Measurements from ENCODE around the gene BUD23. TPM values are rescaled to one million over a fixed set of nuclear protein-coding genes. Genes with fewer than 3 reads are reported as not detected.
"Not testable (repeated sequence)": the region's sequence is repeated elsewhere in the genome, so short reads cannot be mapped to it uniquely, and the experiment has no call there.

Gene BUD23
- total RNA-seq, 4 donors from 2014 or later, result 43.2 to 51.5 (median 48.6) TPM

- TF ChIP-seq CTCF (IDR thresholded peaks at IDR 0.05) (no peak), POLR2A (IDR thresholded peaks at IDR 0.05; ENCODE audit: low read depth) (no peak), POLR2AphosphoS5 (IDR thresholded peaks at IDR 0.05) (no peak), EP300 (IDR thresholded peaks at IDR 0.05) (no peak)
- no peaks in the 10 kb centered on the region for H3K4me1 ChIP-seq
- no peaks in the 10 kb centered on the region for H3K36me3 ChIP-seq
- intact Hi-C loops (cut with DNase I), result loop anchor here (10.0 kb wide), 1 partner anchor 65 kb away; no protein-coding TSS in a partner anchor
- 68% methylated on average over 8 of the region's 8 CpGs for WGBS
- no peak overlapping the region for H3K27ac ChIP-seq (replicated peaks in 1 of 4)
- peaks cover 0 to 11% (median 0%) of the 10 kb centered on the region in 4 donors for H3K27me3 ChIP-seq
- no peak for DNase-seq (ENCODE audit: extremely low spot score)
- H3K4me3 ChIP-seq, result no peak overlapping the region
- H3K9me3 ChIP-seq, result peaks cover 0 to 8% (median 0%) of the 10 kb centered on the region in 4 donors
Measured at GRCh38 chr7:73659983-73660382, 23.4 kb upstream of the BUD23 start.

DNA sequence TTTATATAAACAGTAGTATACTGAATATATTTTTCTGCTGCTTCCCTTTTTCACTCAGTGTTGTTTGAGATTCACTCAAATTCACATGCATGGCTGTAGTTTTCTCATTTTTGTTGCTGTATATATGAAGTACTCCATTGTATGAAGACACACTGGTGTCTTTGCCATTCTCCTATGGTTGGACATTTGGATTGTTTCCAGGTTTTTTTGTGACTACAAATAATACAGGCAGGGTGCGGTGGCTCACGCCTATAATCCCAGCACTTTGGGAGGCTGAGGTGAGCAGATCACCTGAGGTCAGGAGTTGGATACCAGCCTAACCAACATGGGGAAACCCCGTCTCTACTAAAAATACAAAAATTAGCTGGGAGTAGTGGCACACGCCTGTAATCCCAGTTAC lies 22.8 kb upstream of the BUD23 start:
- not testable (repeated sequence) for H3K27ac ChIP-seq (replicated peaks in 1 of 4); H3K36me3 ChIP-seq; H3K4me3 ChIP-seq; DNase-seq (ENCODE audit: extremely low spot score); H3K9me3 ChIP-seq; H3K4me1 ChIP-seq
- 67% methylated on average over 4 of the region's 4 CpGs for WGBS
- intact Hi-C loops (cut with DNase I), result loop anchor here (10.0 kb wide), 1 partner anchor 64 kb away; no protein-coding TSS in a partner anchor
- H3K27me3 ChIP-seq, result peaks cover 0 to 11% (median 0%) of the 10 kb centered on the region in 4 donors

DNA sequence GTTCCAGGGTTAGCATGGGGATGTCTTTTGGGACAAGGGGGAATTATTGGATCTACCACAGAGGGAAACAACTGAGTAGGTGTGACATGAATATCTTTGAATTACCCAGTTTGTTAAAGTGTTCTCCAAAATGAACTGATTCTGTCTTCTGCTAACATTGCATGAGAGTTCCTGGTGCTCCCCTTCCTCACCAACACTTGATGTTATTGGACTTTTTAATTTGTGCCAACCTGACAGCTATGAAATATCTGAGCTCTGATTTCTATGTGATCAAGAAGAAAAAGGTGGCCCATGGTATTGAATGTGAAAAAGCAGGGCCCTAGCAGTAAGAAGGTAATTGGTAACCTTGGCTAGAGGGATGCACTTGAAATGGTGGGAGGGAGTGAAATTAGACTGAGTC lies 20.4 kb upstream of the BUD23 start:
- intact Hi-C loops (cut with DNase I), result loop anchor here (10.0 kb wide), 1 partner anchor 62 kb away; no protein-coding TSS in a partner anchor
- Histone ChIP-seq H3K9me3 (peaks cover 0 to 8% (median 0%) of the 10 kb centered on the region in 4 donors), H3K4me3 (no peak overlapping the region), H3K36me3 (no peaks in the 10 kb centered on the region), H3K4me1 (peaks cover 0 to 10% (median 5%) of the 10 kb centered on the region in 4 donors), H3K27me3 (peaks cover 0 to 11% (median 0%) of the 10 kb centered on the region in 4 donors), H3K27ac (replicated peaks in 1 of 4) (no peak overlapping the region)
- TF ChIP-seq POLR2A (IDR thresholded peaks at IDR 0.05; ENCODE audit: low read depth) (no peak), POLR2AphosphoS5 (IDR thresholded peaks at IDR 0.05) (no peak), CTCF (IDR thresholded peaks at IDR 0.05) (no peak), EP300 (IDR thresholded peaks at IDR 0.05) (no peak)
- no peak for DNase-seq (ENCODE audit: extremely low spot score)

DNA sequence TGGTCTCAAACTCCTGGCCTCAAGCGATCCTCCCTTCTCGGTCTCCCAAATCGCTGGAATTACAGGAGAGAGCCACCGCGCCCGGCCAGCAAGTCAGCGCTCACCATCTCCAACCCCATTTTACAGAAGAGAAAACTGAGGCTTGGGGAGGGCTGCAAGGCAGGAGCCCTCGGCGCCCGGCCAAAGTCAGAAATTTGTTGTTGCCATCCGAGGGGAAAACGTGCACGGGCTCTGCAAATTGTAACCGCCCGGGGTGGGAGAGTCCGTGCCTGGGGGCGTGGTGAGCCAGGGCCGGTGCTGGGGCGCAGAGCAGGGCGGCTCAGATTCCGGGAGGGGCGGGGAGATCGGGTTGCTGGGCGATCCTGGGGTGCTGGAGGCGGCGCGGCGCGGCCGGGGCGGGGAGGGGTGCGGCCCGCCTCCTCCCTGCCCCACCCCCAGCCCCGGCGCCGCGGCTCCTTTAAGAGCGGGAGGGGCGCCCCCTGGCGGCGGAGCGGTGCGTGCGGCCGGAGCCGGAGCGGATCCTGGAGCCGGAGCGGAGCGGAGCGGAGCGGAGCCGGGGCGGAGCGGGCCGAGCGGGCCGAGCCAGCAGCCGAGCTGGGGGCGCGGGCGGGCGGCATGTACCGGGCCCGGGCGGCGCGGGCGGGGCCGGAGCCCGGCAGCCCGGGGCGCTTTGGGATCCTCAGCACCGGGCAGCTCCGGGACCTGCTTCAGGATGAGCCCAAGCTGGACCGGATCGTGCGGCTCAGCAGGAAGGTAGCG lies 15.9 kb upstream of the BUD23 start, which contains the start of gene VPS37D:
Gene VPS37D, plus strand, starts transcription at position 488 of the 759 bp plus-strand sequence. Its CDS starts 128 bp downstream, at position 616.
- Histone ChIP-seq H3K9me3 (peaks cover 0 to 8% (median 0%) of the 10 kb centered on the region in 4 donors), H3K36me3 (no peaks in the 10 kb centered on the region), H3K4me1 (peaks cover 10 to 31% (median 19%) of the 10 kb centered on the region in 4 donors), H3K27me3 (peaks cover 0 to 5% (median 0%) of the 10 kb centered on the region in 4 donors), H3K27ac (replicated peaks in 1 of 4) (peak within 1 kb of the TSS in 1 of 4 donors; percentile 57), H3K4me3 (peak within 1 kb of the TSS; percentile 64 to 91 (median 75))
- no peak for TF ChIP-seq POLR2A (IDR thresholded peaks at IDR 0.05; ENCODE audit: low read depth)
- TF ChIP-seq CTCF (IDR thresholded peaks at IDR 0.05), result peak; percentile 85 to 94 (median 94)
- TF ChIP-seq POLR2AphosphoS5 (IDR thresholded peaks at IDR 0.05), result peak; percentile 23 to 40
- no peak for TF ChIP-seq EP300 (IDR thresholded peaks at IDR 0.05)
- DNase-seq (ENCODE audit: extremely low spot score), result peak; percentile 95
- intact Hi-C loops (cut with DNase I), result loop anchor here (2.0 to 10.0 kb wide), 2 partner anchors 57 to 61 kb away; no protein-coding TSS in a partner anchor
- WGBS, result 14% methylated on average over 18 of the region's 79 CpGs

All from esophagus muscularis mucosa (tissue), 4 donors.